GM10266 (cell line): ENCODE results near the gene UBAC2.

Experiments
- DNase-seq: peaks from one replicate; pipeline ENCODE4 v3.0.0; 2012; ENCODE audit errors: extremely low spot score
- CTCF ChIP-seq: IDR thresholded peaks from 2 replicates; pipeline ENCODE4 v1.5.1; 2012; ENCODE audit warnings: mild to moderate bottlenecking, low read depth; ENCODE audit not compliant: control insufficient read depth, insufficient read depth; ENCODE audit errors: missing control alignments

UBAC2 gene

GRCh38 chr13:99215184-99215830 is 14.7 kb downstream of the UBAC2 start:
- no peak for DNase-seq
- no peak for TF ChIP-seq CTCF

GRCh38 chr13:99217461-99218110 is 16.9 kb downstream of the UBAC2 start:
- no peak for TF ChIP-seq CTCF
- DNase-seq: no peak

- no peak for TF ChIP-seq CTCF
- DNase-seq: no peak
These were observed 17.5 kb downstream of the UBAC2 start for GRCh38 chr13:99218126-99218525.

- TF ChIP-seq CTCF: no peak
- DNase-seq: no peak
These were observed 17.9 kb downstream of the UBAC2 start for GRCh38 chr13:99218545-99218944.

GRCh38 chr13:99218969-99219368 is 18.3 kb downstream of the UBAC2 start:
- TF ChIP-seq CTCF: no peak

GRCh38 chr13:99220199-99220935 is 19.7 kb downstream of the UBAC2 start:
- DNase-seq: no peak
- no peak for TF ChIP-seq CTCF

More at GRCh38 chr13:99218969-99219368, 18.3 kb downstream of the UBAC2 start:
- no peak for DNase-seq
